HepG2 (cell line): ENCODE results near the gene EEF1A2. TPM values are rescaled to one million over a fixed set of nuclear protein-coding genes. Genes with fewer than 3 reads are reported as not detected.
A peak's percentile ranks its signal among the peaks of the same experiment; 100 is the strongest.

Experiments used
- AGO2 ChIP-seq: fragments of 200-400 bp; formaldehyde crosslinking; optimal IDR thresholded peaks from 2 replicates; pipeline ENCODE3; 2017; ENCODE audit warnings: mild to moderate bottlenecking, low read depth, low read length, moderate library complexity
- CAMTA2 ChIP-seq: sonication (generic); formaldehyde crosslinking; IDR thresholded peaks from 2 replicates; pipeline ENCODE4 v1.4.0; 2020; ENCODE audit warnings: mild to moderate bottlenecking, missing genetic modification reagents, borderline replicate concordance
- CCDC6 ChIP-seq: sonication (generic); formaldehyde crosslinking; IDR thresholded peaks from 2 replicates; pipeline ENCODE4 v1.8.1; 2022; ENCODE audit warnings: mild to moderate bottlenecking, missing genetic modification reagents, moderate library complexity
- CEBPZ ChIP-seq: IDR thresholded peaks from 2 replicates; pipeline ENCODE4 v1.6.1; 2012; ENCODE audit warnings: low read length, improper control_type of control experiment
- ERF ChIP-seq: IDR thresholded peaks from 2 replicates; pipeline ENCODE4 v1.6.1; 2018; ENCODE audit warnings: missing biosample characterization, missing genetic modification reagents
- FOXA1 ChIP-seq, 2 experiments: fragments of 450-650 bp in 1 of 2; sonication (generic) in 1 of 2; formaldehyde crosslinking in 1 of 2; IDR thresholded peaks; 2 replicates each; pipeline versions ENCODE4 v1.4.0 to v1.6.1; 2016 to 2020; ENCODE audit warnings: missing genetic modification reagents in 1 of 2
- GABPA ChIP-seq, 2 experiments: IDR thresholded peaks; 2 replicates each; pipeline ENCODE4 v1.6.1; 2011 to 2016; ENCODE audit warnings: low read depth in 2 of 2, low read length in 1 of 2, missing biosample characterization in 1 of 2, missing genetic modification characterization in 1 of 2
- GRHL1 ChIP-seq: sonication (generic); formaldehyde crosslinking; conservative IDR thresholded peaks from 2 replicates; pipeline ENCODE4 v1.8.0; 2022; ENCODE audit warnings: missing genetic modification reagents
- IRF1 ChIP-seq: sonication (generic); formaldehyde crosslinking; IDR thresholded peaks from 2 replicates; pipeline ENCODE4 v1.4.0; 2020; ENCODE audit warnings: low read depth, mild to moderate bottlenecking, missing genetic modification reagents
- MAX ChIP-seq: IDR thresholded peaks from 2 replicates; pipeline ENCODE4 v1.6.1; 2012; ENCODE audit warnings: inconsistent platforms
- POGK ChIP-seq: sonication (generic); formaldehyde crosslinking; conservative IDR thresholded peaks from 2 replicates; pipeline ENCODE4 v1.8.0; 2022; ENCODE audit warnings: mild to moderate bottlenecking, moderate library complexity, missing genetic modification reagents
- SALL2 ChIP-seq: sonication (generic); formaldehyde crosslinking; IDR thresholded peaks from 2 replicates; pipeline ENCODE4 v1.8.1; 2023; ENCODE audit warnings: mild to moderate bottlenecking, missing genetic modification reagents, inconsistent platforms
- SATB2 ChIP-seq: sonication (generic); formaldehyde crosslinking; IDR thresholded peaks from 2 replicates; pipeline ENCODE4 v1.5.0; 2020; ENCODE audit warnings: missing genetic modification reagents
- STAG1 ChIP-seq: sonication (generic); formaldehyde crosslinking; IDR thresholded peaks from 2 replicates; pipeline ENCODE4 v1.4.0; 2020; ENCODE audit warnings: missing genetic modification reagents
- TAF1 ChIP-seq: sonication (generic); formaldehyde crosslinking; IDR thresholded peaks from 2 replicates; pipeline ENCODE4 v1.4.0; 2020; ENCODE audit warnings: missing genetic modification reagents
- TEAD2 ChIP-seq: sonication (generic); formaldehyde crosslinking; IDR thresholded peaks from 2 replicates; pipeline ENCODE4 v1.9.0; 2021; ENCODE audit warnings: missing genetic modification reagents
- TEF ChIP-seq: sonication (generic); formaldehyde crosslinking; IDR thresholded peaks from 2 replicates; pipeline ENCODE4 v1.5.0; 2020; ENCODE audit warnings: missing genetic modification reagents
- TGIF2 ChIP-seq: IDR thresholded peaks from 2 replicates; pipeline ENCODE4 v1.6.1; 2016; ENCODE audit warnings: control low read depth, missing compliant biosample characterization
- ZFX ChIP-seq: sonication (generic); formaldehyde crosslinking; IDR thresholded peaks from 2 replicates; pipeline ENCODE4 v1.4.0; 2020; ENCODE audit warnings: mild to moderate bottlenecking, low read depth, missing genetic modification reagents, moderate library complexity
- ZNF556 ChIP-seq: sonication (generic); formaldehyde crosslinking; IDR thresholded peaks from 2 replicates; pipeline ENCODE4 v1.4.0; 2020; ENCODE audit warnings: mild to moderate bottlenecking, missing genetic modification reagents, borderline replicate concordance
- ZNF879 ChIP-seq: sonication (generic); formaldehyde crosslinking; IDR thresholded peaks from 2 replicates; pipeline ENCODE4 v1.8.1; 2023; ENCODE audit warnings: missing genetic modification reagents
- polyA plus RNA-seq, 8 experiments: library from polyadenylated mRNA; depleted of rRNA in 3 of 8; stranded (reverse) in 7 of 8; unstranded in 1 of 8; fragments of >200 nt; fragmentation: Illumina TruSeq in 4 of 8; extraction: Trizol in 4 of 8; gene quantifications; 2 replicates each; pipeline versions ENCODE4 v1.2.1 to v1.2.3, GENCODE V29; 2011 to 2016; ENCODE audit warnings: low read depth in 4 of 8, missing spikeins in 1 of 8, mixed read lengths in 1 of 8; ENCODE audit not compliant: insufficient read depth in 1 of 8
- total RNA-seq, 5 experiments: library from RNA; depleted of rRNA; stranded (reverse); fragments of >200 nt; fragmentation: Illumina TruSeq; extraction: Trizol; gene quantifications; 2 replicates each; pipeline ENCODE4 v1.2.3, GENCODE V29; 2016; ENCODE audit warnings: low read depth in 1 of 5

Gene EEF1A2
- total and polyA plus RNA-seq, 2 of the 13 experiments (the other 11 are each of a cell fraction or from before 2014, with no cell fraction given), result 0.44 to 0.87 TPM

GRCh38 chr20:63537525-63538203 is 38.8 kb upstream of the EEF1A2 start (continued):
- TF ChIP-seq CEBPZ (no peak), GRHL1 (CRISPR knock-in tag) (no peak), ZNF556 (CRISPR knock-in tag) (peak; percentile 29; the same call in 1 of the 2 replicates), CAMTA2 (CRISPR knock-in tag) (peak; percentile 25; the same call in 1 of the 2 replicates), AGO2 (no peak), STAG1 (CRISPR knock-in tag) (peak; percentile 100), IRF1 (CRISPR knock-in tag) (no peak), ERF (CRISPR knock-in tag) (peak; percentile 96), GABPA (IDR thresholded peaks at IDR 0.05; ENCODE audit: low read depth, low read length) (no peak), GABPA (CRISPR knock-in tag; IDR thresholded peaks at IDR 0.05; ENCODE audit: low read depth) (peak; percentile 82), MAX (no peak; the same call in 1 of the 2 replicates), ZFX (CRISPR knock-in tag) (peak; percentile 92), TEAD2 (no peak), FOXA1 (IDR thresholded peaks at IDR 0.05) (no peak), FOXA1 (CRISPR knock-in tag; IDR thresholded peaks at IDR 0.05) (no peak), POGK (CRISPR knock-in tag) (peak; percentile 98), TEF (no peak), SATB2 (0 out of 2 replicates have a peak, but pooled peaks have one; percentile 60), CCDC6 (CRISPR knock-in tag) (peak; percentile 86; the same call in 1 of the 2 replicates), ZNF879 (CRISPR knock-in tag) (no peak), TGIF2 (CRISPR knock-in tag) (peak; percentile 89), SALL2 (CRISPR knock-in tag) (peak; percentile 94), TAF1 (CRISPR knock-in tag) (peak; percentile 25; the same call in 1 of the 2 replicates)
